IPS-15b (cell line): ENCODE data around the gene JMJD1C.

Experiments
- H3K27me3 ChIP-seq: one replicate; pipeline ENCODE4 v1.6.1; 2013; ENCODE audit warnings: low read length; ENCODE audit not compliant: control insufficient read depth, insufficient read depth
- H3K36me3 ChIP-seq: one replicate; pipeline ENCODE4 v1.6.1; 2013; ENCODE audit warnings: low read length; ENCODE audit not compliant: control insufficient read depth, insufficient read depth
- H3K4me1 ChIP-seq: one replicate; pipeline ENCODE4 v1.6.1; 2013; ENCODE audit warnings: mild to moderate bottlenecking, low read length; ENCODE audit not compliant: control insufficient read depth, insufficient read depth
- H3K4me3 ChIP-seq: one replicate; pipeline ENCODE4 v1.5.1; 2013; ENCODE audit warnings: low read depth, low read length
- H3K9ac ChIP-seq: one replicate; pipeline ENCODE4 v1.6.1; 2013; ENCODE audit warnings: low read depth, mild to moderate bottlenecking, low read length
- H3K9me3 ChIP-seq: one replicate; pipeline ENCODE4 v1.6.1; 2013; ENCODE audit warnings: mild to moderate bottlenecking, low read length; ENCODE audit not compliant: control insufficient read depth, insufficient read depth

The JMJD1C gene

DNA sequence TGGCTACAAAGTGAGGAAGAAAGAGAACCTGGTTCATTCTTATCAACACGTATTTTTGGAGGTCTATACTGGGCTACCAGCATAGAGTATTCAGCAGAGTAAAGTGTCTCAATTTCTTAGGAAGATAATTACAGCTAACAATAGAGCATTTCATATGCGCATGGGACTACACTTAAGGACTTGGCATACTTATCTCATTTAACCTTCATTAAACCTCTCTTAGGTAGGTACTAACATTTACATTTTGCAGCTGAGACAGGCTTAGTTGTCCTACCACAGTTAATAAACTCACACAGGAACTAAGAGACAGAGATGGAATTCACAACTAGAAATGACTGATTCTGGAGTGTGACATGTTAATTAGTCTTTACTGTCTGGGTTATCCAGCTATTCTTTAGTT, 266.1 kb downstream of the JMJD1C start:
- H3K27me3 ChIP-seq = no peaks in the 10 kb centered on the region
- H3K9ac ChIP-seq = no peak overlapping the region
- H3K4me1 ChIP-seq = peaks cover 20% of the 10 kb centered on the region
- peaks cover 16% of the 10 kb centered on the region for H3K36me3 ChIP-seq
- H3K4me3 ChIP-seq = no peak overlapping the region
- no peaks in the 10 kb centered on the region for H3K9me3 ChIP-seq

DNA sequence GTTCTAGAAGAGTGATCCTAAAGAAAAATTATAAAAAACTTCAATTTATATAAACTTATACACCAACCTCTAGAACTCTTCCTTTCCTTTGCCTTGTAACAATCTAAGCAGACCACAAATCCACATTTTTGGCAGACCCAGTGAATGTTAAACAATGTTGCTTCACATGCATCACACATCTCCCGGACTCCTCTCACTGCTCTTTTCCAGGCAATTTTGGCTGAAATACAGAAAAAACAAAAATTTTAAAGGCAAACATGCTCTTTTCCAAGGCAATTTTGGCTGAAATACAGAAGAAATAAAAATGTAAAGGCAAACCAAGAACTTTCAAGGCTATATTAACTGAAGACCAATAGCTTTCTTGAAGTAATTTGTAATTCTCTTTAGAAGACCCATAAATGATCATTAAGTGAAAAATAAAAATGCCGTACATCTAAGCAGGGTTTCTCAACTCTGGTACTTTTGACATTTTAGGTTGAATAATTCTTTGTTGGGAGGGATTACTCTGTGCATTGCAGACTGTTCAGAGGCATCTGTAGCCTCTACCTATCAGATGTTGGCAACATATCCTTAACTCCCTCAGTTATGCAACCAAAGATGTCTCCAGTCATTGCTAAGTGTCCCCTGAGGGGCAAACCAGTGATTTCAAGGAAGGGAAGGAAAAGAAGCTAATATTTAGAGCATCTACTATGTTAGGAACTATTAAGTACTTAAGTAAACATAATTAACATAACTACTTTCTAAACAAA, 268.3 kb downstream of the JMJD1C start:
- Histone ChIP-seq H3K9me3 (no peaks in the 10 kb centered on the region), H3K36me3 (peaks cover 24% of the 10 kb centered on the region), H3K9ac (no peak overlapping the region), H3K27me3 (no peaks in the 10 kb centered on the region), H3K4me1 (peaks cover 16% of the 10 kb centered on the region), H3K4me3 (no peak overlapping the region)

DNA sequence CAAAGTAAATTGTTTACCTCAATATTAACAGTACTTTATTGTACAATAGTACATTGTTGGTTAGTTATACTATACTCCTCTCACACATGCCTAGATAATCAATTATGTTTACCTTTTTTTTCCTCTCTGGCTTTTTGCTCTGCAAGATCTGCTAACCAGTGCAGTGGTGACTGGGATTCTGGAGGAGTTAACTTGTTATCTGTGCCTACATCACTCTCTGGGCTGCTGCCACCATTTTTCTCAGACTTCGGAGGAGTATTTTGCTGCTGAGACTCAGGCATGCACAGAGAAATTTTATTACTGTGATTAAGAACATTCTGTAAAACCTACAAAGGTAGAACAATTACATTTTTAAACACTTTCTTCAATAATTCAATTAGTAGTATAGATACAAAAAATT, 273.0 kb downstream of the JMJD1C start:
- Histone ChIP-seq H3K9me3 (no peaks in the 10 kb centered on the region), H3K36me3 (peaks cover 47% of the 10 kb centered on the region), H3K4me1 (no peaks in the 10 kb centered on the region), H3K9ac (no peak overlapping the region), H3K27me3 (no peaks in the 10 kb centered on the region), H3K4me3 (no peak overlapping the region)

DNA sequence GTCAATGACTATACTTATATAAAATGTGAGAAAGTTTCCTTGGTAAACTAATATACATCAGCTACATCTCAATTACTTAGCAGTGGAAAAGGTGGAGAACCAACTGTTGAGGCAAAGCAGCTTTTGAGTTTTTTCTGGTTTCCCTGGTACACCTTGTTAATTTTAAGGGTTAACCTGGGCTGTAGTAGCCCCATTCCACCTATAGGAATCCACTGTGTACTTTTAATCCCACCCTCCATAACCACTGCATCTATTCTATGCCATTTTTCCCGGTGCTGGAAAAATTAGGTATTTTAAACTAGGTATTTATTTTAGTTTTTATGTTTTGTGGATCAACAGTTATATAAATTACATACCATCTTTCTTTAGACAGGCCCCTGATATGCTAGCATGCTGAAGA, 290.2 kb downstream of the JMJD1C start:
- Histone ChIP-seq H3K36me3 (peaks cover 30% of the 10 kb centered on the region), H3K27me3 (no peaks in the 10 kb centered on the region), H3K9me3 (no peaks in the 10 kb centered on the region), H3K4me1 (no peaks in the 10 kb centered on the region), H3K4me3 (no peak overlapping the region), H3K9ac (no peak overlapping the region)

DNA sequence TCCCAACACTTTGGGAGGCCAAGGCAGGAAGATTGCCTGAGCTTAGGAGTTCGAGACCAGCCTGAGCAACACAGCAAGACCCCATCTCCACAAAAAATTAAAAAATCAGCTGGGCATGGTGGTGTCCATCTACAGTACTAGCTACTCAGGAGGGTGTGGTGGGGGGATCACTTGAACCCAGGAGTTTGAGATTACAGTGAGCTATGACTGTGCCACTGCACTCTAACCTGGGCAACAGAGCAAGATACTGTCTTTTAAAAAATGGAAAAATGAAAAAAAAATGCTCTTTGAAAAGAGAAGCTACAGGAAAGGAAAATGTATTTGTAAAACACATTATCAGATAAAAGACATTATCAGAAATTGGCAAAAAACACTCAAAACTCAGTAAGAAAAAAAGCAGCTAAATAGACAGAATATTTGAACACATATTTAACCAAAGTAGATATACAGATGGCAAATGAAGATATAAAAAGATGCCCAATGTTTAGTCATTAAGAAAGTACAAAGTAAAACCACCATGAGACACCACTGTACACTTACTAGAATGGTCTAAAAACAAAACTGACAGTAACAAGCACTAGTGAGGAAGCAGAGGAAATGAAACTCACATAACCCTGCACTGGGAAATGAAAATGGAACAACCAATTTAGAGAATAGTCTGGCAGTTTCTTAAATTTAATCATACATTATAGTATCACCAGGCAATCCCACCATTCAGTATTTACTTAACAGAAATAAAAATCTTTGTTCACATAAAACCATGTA, 292.1 kb downstream of the JMJD1C start:
- Histone ChIP-seq H3K27me3 (no peaks in the 10 kb centered on the region), H3K36me3 (peaks cover 35% of the 10 kb centered on the region), H3K4me1 (no peaks in the 10 kb centered on the region), H3K9me3 (no peaks in the 10 kb centered on the region), H3K9ac (no peak overlapping the region), H3K4me3 (no peak overlapping the region)

DNA sequence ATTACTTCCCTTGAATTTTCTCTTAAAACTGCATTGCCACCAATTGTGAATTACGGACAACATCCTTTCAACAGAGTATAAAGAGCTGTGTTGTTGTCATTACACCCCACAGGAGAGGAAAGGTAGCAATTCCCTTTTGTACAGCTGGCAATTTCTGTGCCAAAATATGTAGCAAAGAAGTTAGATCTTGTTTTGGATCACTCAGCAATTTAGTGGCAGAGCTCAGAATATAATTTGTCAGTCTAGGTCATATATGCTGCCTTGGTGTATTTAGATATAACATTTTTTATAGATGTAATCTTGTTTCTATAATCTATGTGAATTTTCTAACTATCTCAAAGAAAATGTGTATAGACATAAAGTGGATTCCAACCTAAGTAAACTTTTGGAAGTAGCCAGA, 293.9 kb downstream of the JMJD1C start:
- peaks cover 24% of the 10 kb centered on the region for H3K36me3 ChIP-seq
- no peaks in the 10 kb centered on the region for H3K4me1 ChIP-seq
- no peaks in the 10 kb centered on the region for H3K9me3 ChIP-seq
- H3K27me3 ChIP-seq = no peaks in the 10 kb centered on the region
- no peak overlapping the region for H3K4me3 ChIP-seq
- no peak overlapping the region for H3K9ac ChIP-seq

DNA sequence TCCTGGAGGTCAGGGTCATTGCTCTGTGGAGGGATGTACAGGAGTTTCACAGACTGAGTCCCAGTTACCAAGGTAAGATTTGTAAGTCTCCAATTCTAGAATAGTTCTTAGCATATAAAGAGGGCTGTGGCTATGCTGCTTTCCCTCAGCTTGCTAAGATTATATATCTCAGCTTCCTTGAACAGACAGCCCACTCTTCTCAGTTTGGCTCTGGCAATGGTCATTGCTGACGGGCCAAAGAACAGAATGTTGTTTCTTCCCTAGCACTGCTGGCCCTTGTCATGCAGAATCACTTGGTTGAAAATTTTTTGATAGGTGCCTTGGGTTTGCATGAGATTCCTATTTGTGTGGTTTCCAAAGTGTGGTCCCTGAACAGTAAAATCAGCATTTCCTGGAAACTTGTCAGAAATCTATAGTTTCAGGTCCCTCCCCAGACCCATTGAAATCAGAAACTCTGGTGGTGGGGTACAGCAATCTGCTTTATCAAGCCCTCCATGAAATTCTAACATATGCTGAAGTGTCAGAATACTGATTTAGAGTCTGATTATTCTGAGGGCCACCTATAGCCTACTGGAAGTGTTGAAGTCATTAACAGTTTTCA, 294.4 kb downstream of the JMJD1C start:
- Histone ChIP-seq H3K36me3 (peaks cover 23% of the 10 kb centered on the region), H3K9me3 (no peaks in the 10 kb centered on the region), H3K9ac (no peak overlapping the region), H3K4me1 (no peaks in the 10 kb centered on the region), H3K4me3 (no peak overlapping the region), H3K27me3 (no peaks in the 10 kb centered on the region)

DNA sequence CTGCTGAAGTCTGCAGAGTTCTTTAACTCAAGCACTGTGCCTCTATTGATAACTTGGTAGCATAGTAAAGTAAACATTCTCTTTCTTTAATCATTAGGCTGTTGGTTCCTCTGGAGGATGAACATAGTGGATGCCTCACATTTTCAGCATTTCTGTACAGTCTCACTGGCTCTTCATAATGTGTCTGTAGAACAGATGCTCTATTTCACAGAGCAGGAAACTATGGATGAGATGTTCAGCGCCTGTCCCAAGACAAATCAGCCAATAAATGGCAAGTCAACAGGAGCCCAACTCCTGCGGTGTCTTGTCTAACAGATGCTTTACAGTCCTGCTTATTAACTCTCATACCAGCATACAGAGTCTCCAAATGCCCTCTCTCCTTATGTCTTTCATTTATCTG, 296.2 kb downstream of the JMJD1C start:
- no peaks in the 10 kb centered on the region for H3K27me3 ChIP-seq
- no peak overlapping the region for H3K4me3 ChIP-seq
- H3K9me3 ChIP-seq = no peaks in the 10 kb centered on the region
- peaks cover 26% of the 10 kb centered on the region for H3K36me3 ChIP-seq
- no peak overlapping the region for H3K9ac ChIP-seq
- no peaks in the 10 kb centered on the region for H3K4me1 ChIP-seq

DNA sequence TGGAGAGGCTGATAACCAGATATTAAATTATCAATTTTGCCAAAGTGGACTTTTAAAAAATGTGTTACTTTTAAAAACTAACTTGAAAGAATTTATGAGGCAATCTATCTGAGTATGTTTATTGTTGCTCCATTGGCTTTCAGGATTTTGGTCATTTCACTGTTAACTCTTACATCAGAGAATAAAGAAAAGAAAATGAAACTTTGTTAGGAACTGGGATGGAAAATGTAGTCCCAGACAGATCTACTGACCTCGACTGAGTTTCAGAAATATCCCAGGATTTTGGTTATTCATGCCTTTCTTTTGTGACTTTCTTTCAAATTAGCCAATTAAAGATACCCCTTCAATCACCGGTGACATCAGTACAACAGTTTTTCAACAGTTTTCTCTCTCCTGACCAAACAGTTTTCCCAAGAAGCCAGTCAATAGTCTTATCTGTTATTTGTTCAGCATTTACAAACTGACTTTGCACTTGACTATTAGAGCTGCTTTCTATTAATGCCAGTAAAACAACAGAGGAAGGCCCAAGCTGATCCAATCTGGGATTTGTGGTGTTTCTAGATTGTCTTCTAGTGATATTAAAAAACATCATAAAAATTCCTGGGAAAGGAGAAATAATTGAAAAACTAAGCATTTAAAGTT, 296.8 kb downstream of the JMJD1C start:
- H3K36me3 ChIP-seq = peaks cover 30% of the 10 kb centered on the region
- H3K27me3 ChIP-seq = no peaks in the 10 kb centered on the region
- no peaks in the 10 kb centered on the region for H3K9me3 ChIP-seq
- no peak overlapping the region for H3K4me3 ChIP-seq
- H3K9ac ChIP-seq = no peak overlapping the region
- H3K4me1 ChIP-seq = no peaks in the 10 kb centered on the region

DNA sequence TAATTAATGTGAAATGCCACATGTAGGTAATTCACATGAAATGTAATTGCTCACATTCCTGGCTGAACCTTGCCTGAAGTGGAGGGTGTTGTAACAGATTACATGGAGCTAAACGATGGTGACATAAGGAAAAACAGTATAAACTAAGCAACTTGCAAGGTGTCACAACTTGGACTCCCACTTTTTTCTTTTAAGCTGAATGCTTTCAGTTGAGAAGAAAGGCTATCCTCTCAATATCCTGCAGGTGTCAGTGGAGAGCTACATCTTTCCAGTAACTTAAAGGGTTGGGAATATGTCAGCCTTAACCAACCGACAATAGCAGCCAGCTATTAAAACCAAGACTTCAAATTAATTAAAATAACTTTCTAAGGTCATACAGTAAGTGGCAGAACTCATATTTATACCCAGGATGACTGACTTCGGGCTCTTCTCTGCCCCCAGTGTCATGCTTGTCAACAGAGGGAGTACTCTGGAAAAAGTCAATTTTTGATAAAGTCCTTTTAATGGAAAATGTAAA, 299.0 kb downstream of the JMJD1C start:
- no peaks in the 10 kb centered on the region for H3K4me1 ChIP-seq
- no peaks in the 10 kb centered on the region for H3K9me3 ChIP-seq
- no peak overlapping the region for H3K4me3 ChIP-seq
- no peaks in the 10 kb centered on the region for H3K27me3 ChIP-seq
- H3K9ac ChIP-seq = no peak overlapping the region
- peaks cover 20% of the 10 kb centered on the region for H3K36me3 ChIP-seq

DNA sequence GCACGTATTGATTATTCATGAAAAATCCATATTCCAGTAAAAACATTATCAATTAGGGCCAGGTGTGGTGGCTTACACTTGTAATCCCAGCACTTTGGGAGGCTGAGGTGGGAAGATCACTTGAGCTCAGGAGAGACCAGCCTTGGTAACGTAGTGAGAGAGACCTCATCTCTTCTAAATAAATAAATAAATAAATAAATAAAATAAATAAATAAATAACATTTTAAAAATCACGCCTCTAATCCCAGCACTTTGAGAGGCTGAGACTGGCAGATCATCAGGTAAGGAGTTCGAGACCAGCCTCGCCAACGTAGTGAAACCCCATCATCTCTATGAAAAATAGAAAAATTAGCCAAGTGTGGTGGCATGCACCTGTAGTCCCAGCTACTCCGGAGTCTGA, 300.5 kb downstream of the JMJD1C start:
- no peak overlapping the region for H3K9ac ChIP-seq
- H3K27me3 ChIP-seq = no peaks in the 10 kb centered on the region
- no peak overlapping the region for H3K4me3 ChIP-seq
- H3K4me1 ChIP-seq = no peaks in the 10 kb centered on the region
- peaks cover 8% of the 10 kb centered on the region for H3K36me3 ChIP-seq
- no peaks in the 10 kb centered on the region for H3K9me3 ChIP-seq
